Motor neuron (in vitro differentiated cells): Measurements from ENCODE around the gene MS4A14. TPM values are rescaled to one million over a fixed set of nuclear protein-coding genes. Genes with fewer than 3 reads are reported as not detected.
A peak's percentile ranks its signal among the peaks of the same experiment; 100 is the strongest.

ENCODE experiments used
- ATAC-seq, 8 experiments: fragments of 200-7000 bp; cut with Tn5 transposase; replicated peaks in 6 of 8; 2 replicates each; pipeline ENCODE4 v1.8.0; 2021; ENCODE audit warnings: mild to moderate bottlenecking in 8 of 8, moderate library complexity in 8 of 8
- H3K27ac ChIP-seq, 2 donors: fragments of 250-450 bp; sonication (Bioruptor Pico); 2 replicates each; pipeline ENCODE4 v1.9.0; 2021; ENCODE audit warnings: antibody characterized with exemption in 2 of 2, mild to moderate bottlenecking in 2 of 2, moderate library complexity in 1 of 2
- H3K4me1 ChIP-seq, 2 donors: fragments of 250-450 bp; sonication (Bioruptor Pico); replicated peaks in 1 of 2; 2 replicates each; pipeline ENCODE4 v1.6.1; 2021; ENCODE audit warnings: antibody characterized with exemption in 2 of 2, mild to moderate bottlenecking in 2 of 2, moderate library complexity in 1 of 2
- H3K4me3 ChIP-seq, 5 donors: fragments of 250-450 bp; sonication (Bioruptor Pico); 2 replicates each; pipeline ENCODE4 v1.9.0; 2021; ENCODE audit warnings: antibody characterized with exemption in 5 of 5, mild to moderate bottlenecking in 5 of 5, moderate library complexity in 4 of 5
- WGBS, 10 experiments: fragments of 450-650 bp; shearing (Covaris generic); methylation state at CpG; one replicate each; pipeline ENCODE4 v1.0.0; 2022; 5-methylcytosine and 5-hydroxymethylcytosine counted together
- in situ Hi-C, 9 experiments: fragments of 400-800 bp; cut with MboI; loops; one replicate each; pipeline ENCODE4 v1.15.0; 2021; ENCODE audit warnings: low sequenced_read_pairs in 9 of 9, low pct_unique_long_range_greater_than_20kb in 2 of 9; ENCODE audit not compliant: unreplicated experiment in 9 of 9
- total RNA-seq, 8 experiments: library from RNA; unstranded; fragments of 300-600 nt; gene quantifications; 2 replicates each; pipeline versions ENCODE4 v1.2.3 to v1.2.4, GENCODE V29; 2022

The MS4A14 gene
- total RNA-seq, 8 experiments from 2014 or later: 0.21 to 0.43 (median 0.26) TPM; not detected in 4

GRCh38 chr11:60370252-60370810 is 25.9 kb upstream of the MS4A14 start:
- Histone ChIP-seq H3K4me3 (no peak overlapping the region), H3K27ac (no peak overlapping the region), H3K4me1 (no peaks in the 10 kb centered on the region)
- WGBS, 10 experiments: 0 to 95% (median 39%) methylated on average over 1 to 2 of the region's 2 CpGs; no CpG with 5 or more reads in 4 of the 10 experiments
- in situ Hi-C loops: loop anchor here in 4 of 9 experiments (25.0 kb wide), 1 partner anchor 242 kb away; no protein-coding TSS in a partner anchor
- ATAC-seq: peak in 2 of 8 experiments; percentile 11 to 16

GRCh38 chr11:60370811-60371298 is 25.4 kb upstream of the MS4A14 start:
- Histone ChIP-seq H3K4me1 (no peaks in the 10 kb centered on the region), H3K27ac (no peak overlapping the region), H3K4me3 (no peak overlapping the region)
- peak in 5 of 8 experiments; percentile 16 to 90 (median 74) for ATAC-seq
- in situ Hi-C loops: loop anchor here in 4 of 9 experiments (25.0 kb wide), 1 partner anchor 241 kb away; no protein-coding TSS in a partner anchor
- 0 to 100% (median 85%) methylated on average over 1 to 5 of the region's 5 CpGs; no CpG with 5 or more reads in 1 of the 10 experiments for WGBS, 10 experiments

GRCh38 chr11:60371386-60371785 is 24.9 kb upstream of the MS4A14 start:
- Histone ChIP-seq H3K4me1 (no peaks in the 10 kb centered on the region), H3K27ac (no peak overlapping the region), H3K4me3 (no peak overlapping the region)
- in situ Hi-C loops: loop anchor here in 4 of 9 experiments (25.0 kb wide), 1 partner anchor 241 kb away; no protein-coding TSS in a partner anchor
- WGBS, 10 experiments: 11 to 100% (median 79%) methylated on average over 2 to 3 of the region's 3 CpGs
- no peak for ATAC-seq

- WGBS, 10 experiments: 0 to 80% (median 38%) methylated on average over 1 of the region's 1 CpG; no CpG with 5 or more reads in 3 of the 10 experiments
These were observed 24.4 kb upstream of the MS4A14 start for GRCh38 chr11:60371854-60372253.

GRCh38 chr11:60372767-60373166 is 23.5 kb upstream of the MS4A14 start:
- Histone ChIP-seq H3K4me1 (no peaks in the 10 kb centered on the region), H3K27ac (no peak overlapping the region), H3K4me3 (no peak overlapping the region)
- WGBS, 10 experiments: 8 to 81% (median 33%) methylated on average over 1 to 3 of the region's 3 CpGs; no CpG with 5 or more reads in 1 of the 10 experiments
- in situ Hi-C loops: loop anchor here in 4 of 9 experiments (25.0 kb wide), 1 partner anchor 240 kb away; no protein-coding TSS in a partner anchor
- no peak for ATAC-seq

More at GRCh38 chr11:60371854-60372253, 24.4 kb upstream of the MS4A14 start:
- H3K27ac ChIP-seq: no peak overlapping the region
- no peaks in the 10 kb centered on the region for H3K4me1 ChIP-seq
- ATAC-seq: no peak
- in situ Hi-C loops: loop anchor here in 4 of 9 experiments (25.0 kb wide), 1 partner anchor 240 kb away; no protein-coding TSS in a partner anchor
- H3K4me3 ChIP-seq: no peak overlapping the region

GRCh38 chr11:60375316-60375715 is 20.9 kb upstream of the MS4A14 start:
- H3K4me3 ChIP-seq: no peak overlapping the region
- no peak overlapping the region for H3K27ac ChIP-seq
- H3K4me1 ChIP-seq: no peaks in the 10 kb centered on the region
- ATAC-seq: no peak
- 29 to 90% (median 75%) methylated on average over 3 of the region's 3 CpGs; no CpG with 5 or more reads in 7 of the 10 experiments for WGBS, 10 experiments
- in situ Hi-C loops: no loop called here

- Histone ChIP-seq H3K4me1 (no peaks in the 10 kb centered on the region), H3K27ac (no peak overlapping the region), H3K4me3 (no peak overlapping the region)
- 0 to 100% (median 92%) methylated on average over 1 to 3 of the region's 3 CpGs; no CpG with 5 or more reads in 3 of the 10 experiments for WGBS, 10 experiments
- no peak for ATAC-seq
- in situ Hi-C loops: no loop called here
These were observed 19.7 kb upstream of the MS4A14 start for GRCh38 chr11:60376601-60377000.

GRCh38 chr11:60377401-60378136 is 18.7 kb upstream of the MS4A14 start:
- no peak overlapping the region for H3K4me3 ChIP-seq
- 0 to 80% (median 67%) methylated on average over 1 to 2 of the region's 2 CpGs; no CpG with 5 or more reads in 3 of the 10 experiments for WGBS, 10 experiments
- in situ Hi-C loops: no loop called here
- no peak overlapping the region for H3K27ac ChIP-seq
- ATAC-seq: no peak
- no peaks in the 10 kb centered on the region for H3K4me1 ChIP-seq

GRCh38 chr11:60378354-60378753 is 17.9 kb upstream of the MS4A14 start, which contains the start of gene MS4A7:
MS4A7 (plus strand) TSS chr11:60378532; CDS start chr11:60383142, 4,610 bp downstream.
- in situ Hi-C loops: no loop called here
- H3K4me3 ChIP-seq: no peak within 1 kb of the TSS
- ATAC-seq: no peak
- H3K27ac ChIP-seq: no peak within 1 kb of the TSS
- 0 to 92% (median 20%) methylated on average over 1 to 2 of the region's 3 CpGs; no CpG with 5 or more reads in 1 of the 10 experiments for WGBS, 10 experiments
- H3K4me1 ChIP-seq: no peaks in the 10 kb centered on the region

GRCh38 chr11:60389279-60389910 is 6.9 kb upstream of the MS4A14 start:
- Histone ChIP-seq H3K4me3 (no peak overlapping the region), H3K4me1 (no peaks in the 10 kb centered on the region), H3K27ac (no peak overlapping the region)
- ATAC-seq: peak in 1 of 8 experiments; percentile 15
- WGBS, 10 experiments: 0 to 80% (median 48%) methylated on average over 1 to 5 of the region's 5 CpGs; no CpG with 5 or more reads in 1 of the 10 experiments
- in situ Hi-C loops: no loop called here

- in situ Hi-C loops: no loop called here
- Histone ChIP-seq H3K4me1 (peaks cover 3% of the 10 kb centered on the region in 2 donors), H3K27ac (no peak overlapping the region), H3K4me3 (no peak overlapping the region)
- ATAC-seq: no peak
These were observed 5.8 kb upstream of the MS4A14 start for GRCh38 chr11:60390419-60390818.

GRCh38 chr11:60392361-60392760 is 3.9 kb upstream of the MS4A14 start:
- in situ Hi-C loops: no loop called here
- H3K4me1 ChIP-seq: peaks cover 3 to 4% of the 10 kb centered on the region in 2 donors
- H3K4me3 ChIP-seq: no peak overlapping the region
- ATAC-seq: no peak
- H3K27ac ChIP-seq: no peak overlapping the region
- 10 to 100% (median 80%) methylated on average over 1 to 2 of the region's 2 CpGs; no CpG with 5 or more reads in 1 of the 10 experiments for WGBS, 10 experiments
